ENCODE measurements around the gene LPCAT4.
"Not testable (repeated sequence)": the region's sequence is repeated elsewhere in the genome, so short reads cannot be mapped to it uniquely, and the experiment has no call there.

The LPCAT4 gene

GRCh38 chr15:34347951-34348638, 18.9 kb downstream of the LPCAT4 start:
- Histone ChIP-seq H3K27me3 (ENCODE audit: control insufficient read depth, low read length) (0 out of 2 replicates have a peak, but pooled peaks cover 2% of the 10 kb centered on the region), H3K4me3 (ENCODE audit: low read length) (no peak overlapping the region), H3K79me2 (ENCODE audit: control insufficient read depth, low read length) (no peaks in the 10 kb centered on the region), H3K9me3 (ENCODE audit: control insufficient read depth, insufficient read depth, low read length) (no peaks in the 10 kb centered on the region), H3K27ac (ENCODE audit: low read depth, low read length) (no peak overlapping the region), H3K4me2 (ENCODE audit: low read length) (no peak overlapping the region), H3K4me1 (ENCODE audit: control insufficient read depth, low read length) (peaks cover 4% of the 10 kb centered on the region), H4K20me1 (ENCODE audit: control insufficient read depth, insufficient read depth, low read depth, low read length) (no peaks in the 10 kb centered on the region), H3F3A (ENCODE audit: control insufficient read depth, insufficient read depth) (no peaks in the 10 kb centered on the region), H3K9me2 (replicated peaks; ENCODE audit: control insufficient read depth, low read length) (no peaks in the 10 kb centered on the region), H3K36me3 (ENCODE audit: control insufficient read depth, low read length) (no peaks in the 10 kb centered on the region)
- TF ChIP-seq EZH2phosphoT487 (IDR thresholded peaks at IDR 0.05; ENCODE audit: borderline replicate concordance, low read length), result no peak
- TF ChIP-seq, protein P1, sequence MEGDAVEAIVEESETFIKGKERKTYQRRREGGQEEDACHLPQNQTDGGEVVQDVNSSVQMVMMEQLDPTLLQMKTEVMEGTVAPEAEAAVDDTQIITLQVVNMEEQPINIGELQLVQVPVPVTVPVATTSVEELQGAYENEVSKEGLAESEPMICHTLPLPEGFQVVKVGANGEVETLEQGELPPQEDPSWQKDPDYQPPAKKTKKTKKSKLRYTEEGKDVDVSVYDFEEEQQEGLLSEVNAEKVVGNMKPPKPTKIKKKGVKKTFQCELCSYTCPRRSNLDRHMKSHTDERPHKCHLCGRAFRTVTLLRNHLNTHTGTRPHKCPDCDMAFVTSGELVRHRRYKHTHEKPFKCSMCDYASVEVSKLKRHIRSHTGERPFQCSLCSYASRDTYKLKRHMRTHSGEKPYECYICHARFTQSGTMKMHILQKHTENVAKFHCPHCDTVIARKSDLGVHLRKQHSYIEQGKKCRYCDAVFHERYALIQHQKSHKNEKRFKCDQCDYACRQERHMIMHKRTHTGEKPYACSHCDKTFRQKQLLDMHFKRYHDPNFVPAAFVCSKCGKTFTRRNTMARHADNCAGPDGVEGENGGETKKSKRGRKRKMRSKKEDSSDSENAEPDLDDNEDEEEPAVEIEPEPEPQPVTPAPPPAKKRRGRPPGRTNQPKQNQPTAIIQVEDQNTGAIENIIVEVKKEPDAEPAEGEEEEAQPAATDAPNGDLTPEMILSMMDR (IDR thresholded peaks at IDR 0.05; ENCODE audit: low read depth, low read length, poor library complexity, severe bottlenecking), result no peak

- Histone ChIP-seq H3K27ac (ENCODE audit: low read depth, low read length) (peak within 1 kb of the TSS; percentile 78), H3F3A (ENCODE audit: control insufficient read depth, insufficient read depth) (peaks cover 23% of the 10 kb centered on the region), H3K4me1 (ENCODE audit: control insufficient read depth, low read length) (peaks cover 26% of the 10 kb centered on the region), H3K4me3 (ENCODE audit: low read length) (peak within 1 kb of the TSS; percentile 98), H3K36me3 (ENCODE audit: control insufficient read depth, low read length) (peaks cover 30% of the 10 kb centered on the region), H3K4me2 (ENCODE audit: low read length) (peak within 1 kb of the TSS; percentile 62), H3K79me2 (ENCODE audit: control insufficient read depth, low read length) (peaks cover 27% of the 10 kb centered on the region), H3K27me3 (ENCODE audit: control insufficient read depth, low read length) (0 out of 2 replicates have a peak, but pooled peaks cover 2% of the 10 kb centered on the region), H4K20me1 (ENCODE audit: control insufficient read depth, insufficient read depth, low read depth, low read length) (no peaks in the 10 kb centered on the region), H3K9me3 (ENCODE audit: control insufficient read depth, insufficient read depth, low read length) (no peaks in the 10 kb centered on the region), H3K9me2 (replicated peaks; ENCODE audit: control insufficient read depth, low read length) (no peaks in the 10 kb centered on the region)
- TF ChIP-seq EZH2phosphoT487 (IDR thresholded peaks at IDR 0.05; ENCODE audit: borderline replicate concordance, low read length), result no peak
- TF ChIP-seq, protein P1 (IDR thresholded peaks at IDR 0.05; ENCODE audit: low read depth, low read length, poor library complexity, severe bottlenecking), result peak; percentile 92
These were observed 24.0 kb downstream of the LPCAT4 start, which contains the start of the genes NOP10 and NUTM1 for GRCh38 chr15:34342737-34343575. NOP10 (minus strand) TSS chr15:34343136; CDS start chr15:34343073, 63 bp downstream. NUTM1 (plus strand) TSS chr15:34343315; CDS start chr15:34343697, 382 bp downstream.

- Histone ChIP-seq H3F3A (ENCODE audit: control insufficient read depth, insufficient read depth) (peaks cover 23% of the 10 kb centered on the region), H3K4me3 (ENCODE audit: low read length) (peak overlapping the region; percentile 98), H3K79me2 (ENCODE audit: control insufficient read depth, low read length) (peaks cover 27% of the 10 kb centered on the region), H3K36me3 (ENCODE audit: control insufficient read depth, low read length) (peaks cover 30% of the 10 kb centered on the region), H3K4me1 (ENCODE audit: control insufficient read depth, low read length) (peaks cover 26% of the 10 kb centered on the region), H3K4me2 (ENCODE audit: low read length) (peak overlapping the region; percentile 62), H3K27ac (ENCODE audit: low read depth, low read length) (peak overlapping the region; percentile 78)
- not testable (repeated sequence) for H3K9me2 ChIP-seq (replicated peaks; ENCODE audit: control insufficient read depth, low read length); H4K20me1 ChIP-seq (ENCODE audit: control insufficient read depth, insufficient read depth, low read depth, low read length); H3K27me3 ChIP-seq (ENCODE audit: control insufficient read depth, low read length); H3K9me3 ChIP-seq (ENCODE audit: control insufficient read depth, insufficient read depth, low read length)
These were observed 24.7 kb downstream of the LPCAT4 start for GRCh38 chr15:34342213-34342736.

Data from DOHH2 (cell line).